Activated CD8-positive, alpha-beta memory T cell treated with anti-CD3 and anti-CD28 coated beads, Interleukin-2, amount 50 U/mL, for 4 hours (primary cell): Measurements from ENCODE around the gene DEXI.
"Not testable (repeated sequence)": the region's sequence is repeated elsewhere in the genome, so short reads cannot be mapped to it uniquely, and the experiment has no call there.

Experiments used
- DNase-seq: peaks from one replicate; pipeline ENCODE4 v3.0.0-alpha.2; 2020

The DEXI gene

DNA sequence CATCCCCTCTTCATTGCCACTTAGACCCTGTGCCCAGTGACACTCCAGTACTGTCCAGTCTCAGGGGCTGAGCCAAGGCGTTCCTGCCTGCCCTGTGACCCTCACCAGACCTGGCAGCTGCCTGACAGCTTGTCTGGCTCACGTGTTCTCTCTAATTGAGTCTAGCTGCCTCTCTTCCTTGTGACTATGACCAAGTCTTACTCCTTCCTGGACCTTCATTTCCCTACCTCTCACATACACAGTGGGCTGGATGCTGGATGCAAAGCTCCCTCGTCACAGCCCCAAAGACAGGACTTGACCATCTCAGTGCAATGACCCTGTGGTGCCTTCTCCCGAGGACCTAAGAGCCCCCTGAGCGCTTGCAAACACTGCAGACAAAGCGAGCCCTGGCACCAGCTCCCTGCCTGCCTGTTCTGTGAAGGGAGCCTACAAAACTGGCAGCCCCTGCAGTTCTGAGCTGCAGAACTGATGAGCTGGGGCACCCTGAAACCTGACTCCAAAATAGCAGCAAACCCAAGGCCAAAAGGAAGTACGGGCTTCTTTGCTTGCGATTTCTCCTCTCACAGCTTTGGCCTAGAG, 1.7 kb downstream of the DEXI start:
- DNase-seq, result no peak

DNA sequence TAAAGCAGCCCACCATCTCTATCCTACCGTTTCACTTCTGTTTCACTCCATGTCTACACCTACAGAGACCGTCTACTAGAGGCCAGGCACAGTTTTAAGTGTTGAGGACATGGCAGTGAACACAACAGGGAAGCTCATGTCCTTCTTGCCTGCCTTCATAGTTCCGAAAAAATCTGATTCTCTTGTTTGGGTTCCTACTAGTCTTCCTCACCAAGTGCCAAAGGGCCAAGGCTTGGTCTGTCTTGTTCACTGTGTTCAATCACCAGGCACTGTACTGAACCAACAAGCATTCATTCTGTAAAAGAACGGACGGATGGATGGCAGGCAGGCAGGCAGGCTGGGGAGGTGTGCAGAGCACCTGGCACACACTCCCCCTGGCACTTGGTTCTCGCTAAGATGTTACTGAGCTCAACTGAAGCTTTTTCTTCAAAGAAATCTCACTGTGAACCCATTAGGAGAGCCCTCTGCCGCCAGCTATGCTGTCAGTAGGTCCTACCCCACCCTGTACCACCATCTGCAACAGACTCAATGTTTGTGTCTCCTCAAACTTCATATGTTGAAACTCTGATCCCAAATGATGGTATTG, 2.5 kb downstream of the DEXI start:
- DNase-seq, result no peak

DNA sequence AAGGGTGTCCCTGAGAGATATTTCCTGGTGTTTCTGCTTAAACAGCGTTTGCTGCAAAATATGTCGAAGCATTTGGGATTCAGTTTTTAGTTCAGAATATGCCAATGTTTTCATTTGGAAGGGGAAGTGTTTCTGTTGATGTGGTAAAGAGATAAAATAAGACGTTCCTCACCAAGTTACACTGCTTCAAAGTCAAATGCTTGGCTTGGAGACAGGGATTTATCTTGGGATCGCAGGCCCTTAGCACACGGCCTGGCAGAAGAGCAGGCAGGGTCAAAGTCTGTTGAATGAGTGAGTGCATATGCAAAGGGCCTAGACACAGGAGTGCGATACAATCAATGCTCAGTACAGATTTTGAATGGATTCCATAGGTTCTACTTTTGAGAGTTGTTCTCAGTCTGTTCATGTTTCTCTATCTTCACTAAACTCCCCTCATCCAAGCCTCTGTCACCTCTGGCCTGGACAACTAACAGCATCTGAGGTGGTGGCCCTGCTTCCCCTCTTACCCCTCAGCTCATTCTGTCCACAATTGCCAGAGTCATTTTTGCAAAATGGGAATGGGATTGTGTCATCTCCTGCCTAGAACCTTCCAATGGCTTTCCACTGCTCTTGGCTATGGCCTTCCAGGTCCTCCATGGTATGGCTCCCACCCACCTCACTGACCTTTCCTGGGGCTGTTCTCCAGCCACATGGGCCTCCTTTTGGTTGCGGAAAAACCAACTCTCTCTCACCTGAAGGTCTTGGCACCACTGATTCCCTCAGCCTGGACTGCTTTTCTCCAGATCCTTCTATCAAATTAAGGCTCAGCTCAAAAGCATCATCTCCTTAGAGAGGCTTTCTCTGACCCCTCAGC, 3.2 kb downstream of the DEXI start:
- DNase-seq, result no peak

DNA sequence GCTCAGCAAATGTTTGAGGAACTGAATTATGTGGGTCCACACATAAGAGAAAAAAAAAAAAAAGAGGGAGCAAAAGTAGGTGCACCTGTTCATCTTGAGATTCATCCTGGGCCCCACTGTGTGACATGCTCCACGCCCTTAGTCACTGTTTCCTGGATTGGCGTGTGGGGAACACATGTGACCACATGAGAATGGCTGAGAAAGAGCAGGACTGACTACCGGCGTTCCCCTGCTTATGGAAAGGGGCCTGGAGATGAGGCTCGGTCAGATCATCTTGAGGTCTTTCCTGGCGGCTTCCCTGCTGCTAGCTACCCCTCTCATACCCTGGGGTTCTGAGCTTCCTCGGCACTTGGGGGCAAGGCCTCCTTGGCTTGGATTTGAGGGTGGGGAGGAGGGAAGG, 3.9 kb downstream of the DEXI start:
- no peak for DNase-seq

DNA sequence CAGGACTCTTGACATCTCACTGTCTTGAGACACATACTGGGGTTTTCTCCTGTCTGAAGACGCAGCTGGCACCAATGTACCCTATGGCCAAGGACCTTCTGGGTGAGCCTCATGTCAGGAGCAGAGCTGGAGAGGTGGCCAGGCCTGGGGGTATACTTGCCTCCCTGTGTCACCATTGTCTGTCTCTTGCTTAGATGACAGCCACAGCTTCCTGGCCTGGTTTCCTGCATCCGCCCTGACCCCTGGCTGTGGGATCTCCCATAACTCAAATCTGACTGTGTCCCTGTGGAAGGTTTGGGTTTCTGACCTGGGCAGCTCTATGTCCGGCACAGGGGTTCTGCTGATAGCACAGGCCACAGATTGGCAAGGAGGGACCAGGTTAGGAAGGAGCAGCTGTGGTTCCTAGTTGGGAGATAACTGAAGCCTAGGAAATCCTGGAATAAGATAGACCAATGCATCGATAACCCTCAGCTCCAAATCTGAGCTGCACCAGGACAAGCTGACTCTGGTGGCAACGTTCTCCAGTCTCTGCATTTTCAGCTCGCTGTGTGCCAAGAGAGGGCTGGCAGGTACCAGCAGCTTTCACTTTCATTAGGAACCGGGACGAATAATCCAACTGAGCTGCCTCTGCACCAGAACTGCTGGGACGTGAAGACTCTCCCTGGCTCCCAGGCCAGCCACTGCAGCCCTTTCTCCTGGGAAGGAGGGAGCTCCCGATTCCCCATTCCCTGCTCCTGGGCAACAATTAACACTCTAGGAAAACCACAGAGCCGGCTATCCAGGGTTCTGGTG, 5.0 kb downstream of the DEXI start:
- no peak for DNase-seq

DNA sequence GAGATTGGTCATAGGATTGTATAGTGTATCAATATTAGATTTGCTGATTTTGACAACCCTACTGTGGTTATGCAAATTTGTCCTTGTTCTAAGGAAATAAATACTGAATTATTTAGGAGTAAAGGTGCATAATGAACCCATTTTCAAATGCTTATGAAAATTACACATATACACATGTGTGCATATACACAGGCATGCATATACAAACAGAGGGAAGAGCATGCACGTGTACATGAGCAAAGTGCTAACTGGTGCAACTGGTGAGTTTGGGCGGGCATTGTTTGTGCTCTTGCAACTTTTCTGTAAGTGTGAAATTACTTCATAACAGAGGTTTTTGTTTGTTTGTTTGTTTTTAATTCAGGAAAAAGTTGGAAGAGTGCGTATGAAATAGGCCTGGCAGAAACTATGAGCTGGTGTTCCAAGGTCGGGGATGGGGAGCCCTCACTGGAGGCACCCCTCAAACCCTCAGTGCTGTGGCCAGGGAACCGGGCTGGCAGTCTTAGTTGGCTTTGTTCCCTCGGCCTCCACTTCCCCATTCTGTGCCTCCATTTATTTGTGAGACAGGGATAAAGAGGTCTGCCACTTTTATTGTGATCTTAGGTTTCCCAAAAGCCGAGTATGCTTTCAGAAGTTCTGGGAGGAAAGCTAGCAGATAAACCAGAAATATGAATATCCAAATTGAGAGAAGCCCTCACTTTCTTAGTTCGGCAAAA, 5.8 kb downstream of the DEXI start:
- no peak for DNase-seq

DNA sequence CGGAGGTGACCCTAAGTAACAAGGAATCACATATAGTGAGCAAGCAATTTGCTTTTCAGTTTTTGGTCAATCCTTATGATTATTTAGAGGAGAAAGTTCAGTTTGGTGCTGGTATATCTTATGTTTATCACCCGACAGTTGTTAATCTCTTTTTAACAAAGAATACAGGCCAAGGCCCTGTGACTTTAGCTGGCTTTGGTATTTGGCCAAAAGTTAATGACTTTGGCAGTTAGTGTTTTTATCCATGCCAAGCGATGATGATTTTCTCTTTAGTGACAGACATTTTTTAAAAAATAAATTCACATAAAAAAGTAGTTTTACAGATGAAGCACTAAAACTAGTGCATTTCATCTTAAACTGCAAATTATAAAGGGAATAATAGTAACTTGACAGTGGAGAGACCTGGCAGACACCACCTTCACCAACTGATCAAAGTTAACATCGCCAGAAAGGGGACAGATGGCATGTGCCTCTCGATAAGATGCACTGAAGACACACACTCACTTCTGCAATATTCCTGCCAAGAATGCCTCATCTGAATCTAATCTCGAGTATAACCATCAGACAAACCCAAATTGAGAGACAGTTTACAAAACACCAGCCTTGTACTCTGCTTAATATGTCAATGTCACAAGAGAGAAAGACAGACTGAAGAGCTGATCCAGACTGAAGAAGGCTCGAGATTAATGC, 6.9 kb downstream of the DEXI start:
- no peak for DNase-seq

DNA sequence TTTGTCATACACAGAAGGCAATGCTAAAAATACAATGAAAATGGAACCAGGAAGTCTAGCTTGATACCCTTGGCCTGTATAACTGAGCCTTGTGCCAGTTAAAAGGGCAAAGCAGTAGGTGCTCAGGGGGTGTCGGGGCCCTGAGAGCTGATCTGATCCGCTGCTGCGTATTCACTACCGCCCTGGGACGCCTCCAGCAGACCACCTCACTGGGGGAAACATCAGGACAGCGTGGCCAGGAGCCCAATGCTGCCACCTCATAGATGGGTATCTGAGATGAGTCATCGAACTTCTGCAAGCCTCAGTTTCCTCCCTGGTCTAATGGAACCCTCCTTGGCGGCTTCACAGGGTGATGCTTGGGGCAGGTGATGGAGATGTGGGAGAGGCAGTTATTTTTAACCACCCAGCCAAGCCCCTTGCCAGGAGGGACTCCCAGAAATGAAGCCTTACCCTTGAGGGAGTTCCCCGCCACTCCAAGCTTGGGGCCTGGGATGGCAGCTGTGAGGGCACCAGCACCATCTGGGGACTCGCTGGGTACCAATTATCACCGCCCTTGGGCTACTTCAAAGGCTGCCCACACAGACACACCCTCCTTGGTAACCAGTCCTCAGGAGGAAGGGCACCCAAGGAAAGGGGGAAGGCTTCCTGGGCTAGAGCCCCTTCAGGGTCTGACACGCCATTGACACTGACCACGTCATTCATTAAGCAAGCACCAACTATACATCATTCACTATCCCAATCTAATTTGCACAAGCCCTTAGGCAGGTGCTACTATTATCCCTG, 7.8 kb downstream of the DEXI start:
- no peak for DNase-seq

DNA sequence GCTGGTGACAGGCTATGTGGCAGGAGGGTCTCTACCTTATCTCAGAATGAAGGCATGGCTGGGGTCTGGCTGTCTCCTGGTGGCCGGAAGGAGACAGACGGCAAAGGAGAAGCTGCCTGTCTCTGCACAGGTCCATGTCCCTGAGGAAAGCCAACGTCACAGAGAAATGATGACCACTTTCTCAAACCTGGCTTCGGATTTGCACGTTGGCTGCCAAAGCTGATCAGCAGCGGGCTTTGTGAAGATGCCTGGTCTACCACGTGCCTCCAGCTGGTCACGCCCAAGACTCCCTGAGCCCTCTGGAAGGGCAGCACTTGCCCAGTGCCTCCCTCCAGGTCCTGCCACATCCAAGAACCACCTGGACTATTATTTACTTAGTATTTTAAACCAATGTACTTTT, 8.4 kb downstream of the DEXI start:
- no peak for DNase-seq

DNA sequence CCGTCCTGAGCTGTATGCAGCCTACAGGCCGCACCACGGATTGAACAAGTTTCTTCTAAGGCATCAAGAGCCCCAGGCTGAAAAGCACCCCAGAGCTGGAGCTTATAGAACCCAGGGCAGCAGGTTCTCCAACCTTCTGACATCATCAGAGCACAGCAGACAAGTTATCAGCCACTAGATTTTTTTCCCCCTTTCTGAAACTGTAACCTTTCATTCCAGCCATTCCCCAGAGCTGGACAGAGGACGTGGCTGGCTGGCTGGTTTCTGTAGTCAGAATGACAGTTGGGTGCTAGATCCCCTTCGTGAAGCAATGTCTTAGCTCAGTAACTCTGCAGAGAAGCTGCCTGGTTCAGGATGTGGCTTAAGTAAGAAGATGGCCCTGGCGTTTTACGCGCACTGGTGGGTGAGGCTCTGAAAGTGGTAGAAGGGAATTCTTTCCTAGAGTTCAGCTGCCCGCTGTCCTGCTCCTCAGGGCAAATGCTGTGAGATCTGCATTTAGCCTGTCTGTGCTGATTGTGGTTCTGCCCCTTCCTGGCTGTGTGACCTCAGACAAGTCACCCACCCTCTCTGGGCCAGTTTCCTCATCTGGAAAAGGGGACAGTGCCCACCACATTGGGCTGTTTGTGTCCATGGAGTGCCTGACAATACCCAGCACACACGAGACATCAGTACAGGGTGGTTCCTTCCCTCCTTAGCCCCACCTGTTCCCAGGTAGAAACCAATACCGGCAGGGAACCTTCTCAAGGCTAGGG, 9.1 kb downstream of the DEXI start:
- no peak for DNase-seq

DNA sequence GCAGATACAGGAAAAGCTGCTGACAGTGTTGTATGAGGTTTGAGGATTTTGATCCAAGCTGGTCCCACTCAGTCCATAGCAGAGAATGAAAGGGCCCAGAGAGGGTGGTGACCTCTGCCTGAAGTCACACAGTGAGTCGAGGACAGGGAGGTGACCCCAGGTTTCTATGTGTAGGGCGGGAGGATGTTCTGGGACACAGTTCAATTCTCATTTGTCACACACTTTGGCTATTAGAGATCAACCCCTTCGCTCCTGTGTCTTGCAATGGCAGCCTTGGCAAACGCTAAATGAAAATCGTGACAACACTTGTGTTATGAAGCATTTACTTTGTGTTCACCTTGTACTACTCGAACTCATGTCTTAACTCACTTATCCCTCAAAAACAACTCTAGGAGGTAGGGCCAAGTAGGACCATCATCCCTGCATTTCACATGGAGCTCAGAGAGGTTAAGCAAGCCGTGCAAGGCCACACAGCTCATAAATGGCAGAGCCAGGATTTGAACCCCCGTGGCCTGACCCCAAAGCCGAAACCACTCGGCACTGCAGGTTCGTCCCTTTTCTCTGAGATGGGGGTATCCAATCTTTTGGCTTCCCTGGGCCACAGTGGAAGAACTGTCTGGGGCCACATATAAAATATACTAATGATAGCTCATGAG, 10.2 kb downstream of the DEXI start:
- no peak for DNase-seq

DNA sequence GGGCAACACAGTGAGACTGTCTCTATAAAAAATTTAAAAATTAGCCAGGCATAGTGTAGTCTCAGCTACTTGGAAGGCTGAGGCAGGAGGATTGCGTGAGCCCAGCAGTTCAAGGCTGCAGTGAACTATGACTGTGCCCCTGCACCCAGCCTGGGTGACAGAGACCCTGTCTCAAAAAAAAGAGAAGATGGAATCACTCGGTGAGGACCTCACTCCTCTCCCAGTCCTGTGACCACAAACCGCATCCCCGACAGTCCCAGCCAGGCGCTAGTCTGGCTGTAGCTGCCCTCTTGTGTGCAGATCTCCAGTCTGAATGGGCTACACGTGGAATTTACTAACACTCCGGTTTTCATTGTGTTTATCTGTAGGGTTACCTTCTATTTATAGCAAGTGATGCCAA, 11.1 kb downstream of the DEXI start:
- DNase-seq, result no peak

DNA sequence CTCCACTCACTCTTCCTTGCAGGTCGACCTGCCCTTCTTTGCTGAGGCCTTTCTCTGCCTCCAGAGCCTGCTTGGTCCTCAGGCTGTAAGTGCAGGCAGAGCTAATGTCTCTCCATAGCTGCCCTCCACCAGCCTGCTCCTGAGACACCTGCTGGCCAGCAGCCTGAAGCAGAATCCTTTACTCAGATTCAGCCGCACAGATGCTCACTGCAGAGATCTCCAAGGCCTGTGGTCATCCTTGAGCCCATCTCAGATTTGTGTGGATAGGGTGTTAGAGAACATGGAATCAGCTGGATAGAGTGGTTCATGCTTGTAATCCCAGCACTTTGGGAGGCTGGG, 11.5 kb downstream of the DEXI start:
- no peak for DNase-seq

DNA sequence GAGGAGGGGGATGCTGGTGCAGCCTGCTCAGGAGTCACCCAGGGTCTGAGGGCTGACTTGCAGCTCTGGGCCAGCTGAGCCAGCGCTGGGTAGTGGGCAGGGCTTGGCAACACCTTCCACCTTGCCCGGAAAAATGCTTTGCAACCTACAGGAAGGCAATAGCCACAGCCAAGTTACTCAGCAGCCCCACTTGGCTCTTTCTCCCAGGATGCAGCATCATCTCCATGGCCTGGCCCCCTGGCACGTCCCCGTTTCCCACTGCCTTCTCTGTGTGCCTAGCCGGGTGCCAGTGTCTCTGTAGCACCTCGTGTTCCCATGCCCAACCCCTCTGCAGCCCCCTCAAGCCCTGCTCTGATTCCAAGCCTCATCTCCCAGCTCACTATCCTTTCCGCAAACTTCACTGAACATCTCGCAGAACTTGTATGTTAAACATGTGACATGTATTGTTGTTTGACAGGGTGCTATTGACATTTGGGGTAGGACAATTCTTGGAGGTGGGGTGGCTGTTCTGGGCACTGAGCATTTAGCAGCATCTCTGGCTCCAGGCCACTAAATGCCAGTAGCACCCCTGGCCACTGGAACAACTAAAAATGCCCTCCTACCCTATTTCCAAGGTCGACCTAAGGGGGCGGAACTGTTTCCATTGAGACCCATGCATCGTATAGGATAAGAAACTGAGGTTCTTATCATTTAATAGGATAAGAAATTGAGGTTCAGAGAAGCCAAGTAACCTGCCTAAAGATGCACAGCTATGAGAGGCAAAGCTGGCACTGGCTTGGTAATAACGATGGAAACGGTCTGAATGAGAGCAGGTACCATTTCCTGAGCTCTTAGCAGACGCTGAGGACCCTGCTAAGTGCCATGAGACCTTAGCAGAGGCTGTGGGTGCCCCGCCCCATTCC, 12.2 kb downstream of the DEXI start:
- DNase-seq, result no peak

DNA sequence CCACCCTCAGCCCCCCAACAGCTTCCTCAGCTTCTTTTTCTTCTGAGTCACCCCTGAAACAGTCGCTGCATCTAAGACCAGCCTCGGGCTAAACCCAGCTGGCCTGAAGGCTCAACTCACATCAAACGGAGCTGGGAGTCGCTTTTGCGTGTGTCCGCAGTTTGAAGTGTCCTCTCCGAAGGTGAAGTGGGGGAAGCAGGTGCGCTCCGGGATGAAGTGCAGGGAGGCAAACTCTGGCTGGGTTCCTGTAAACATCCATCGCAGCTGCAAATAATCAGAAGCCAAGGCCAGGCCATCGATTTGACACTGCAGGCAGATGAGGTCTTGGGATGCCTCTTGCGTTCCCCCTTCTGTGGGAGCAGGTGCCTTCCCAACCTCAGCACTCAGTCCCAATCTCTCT, 13.2 kb downstream of the DEXI start:
- DNase-seq, result not testable (repeated sequence)

DNA sequence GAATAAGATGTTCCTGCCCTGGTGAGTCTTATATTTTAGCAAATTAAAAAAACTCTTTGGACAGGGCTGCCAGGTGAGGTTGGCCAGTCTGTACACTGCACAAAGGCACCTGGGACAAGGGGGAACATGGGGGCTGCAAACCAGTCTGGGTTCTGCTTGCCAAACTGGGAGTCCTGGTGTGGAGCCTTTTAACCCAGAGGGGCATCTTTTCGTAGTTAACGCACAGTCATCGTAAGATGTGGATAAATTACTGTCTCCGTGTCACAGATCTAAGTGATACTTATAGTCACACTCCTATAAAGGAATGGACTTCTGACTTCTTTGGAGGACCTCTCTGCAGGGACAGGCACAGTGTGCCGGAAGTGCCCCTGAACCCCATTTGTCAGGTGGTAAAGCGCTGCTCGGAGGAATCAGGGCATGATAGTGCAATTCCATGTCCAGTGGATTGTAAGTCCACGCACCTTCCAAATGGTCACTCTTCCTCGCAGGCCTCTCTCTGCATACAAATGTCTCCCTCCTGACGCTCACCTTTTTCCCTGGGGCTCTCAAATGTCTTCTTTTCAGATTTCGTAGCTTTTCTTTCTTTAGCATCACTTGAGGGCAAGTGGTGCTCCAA, 14.7 kb downstream of the DEXI start:
- DNase-seq, result no peak

DNA sequence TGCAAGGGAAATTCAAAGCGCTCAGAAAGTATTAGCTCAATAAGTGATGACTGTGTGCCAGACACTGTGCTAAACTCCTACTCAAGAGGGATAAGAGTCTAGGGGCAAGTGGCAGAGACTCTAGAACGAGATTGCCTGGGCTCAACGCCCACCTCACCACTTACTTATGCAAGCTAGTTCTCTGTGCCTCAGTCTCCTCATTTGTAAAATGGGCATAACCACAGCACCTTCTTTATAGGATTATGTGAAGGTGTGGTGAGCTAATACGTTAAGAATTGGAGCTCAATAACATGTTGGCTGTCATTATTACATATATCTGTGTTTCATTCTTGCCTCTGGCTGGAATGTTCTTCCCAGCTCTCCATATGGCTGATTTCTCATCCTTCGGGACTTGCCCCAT, 15.4 kb downstream of the DEXI start:
- DNase-seq, result no peak

DNA sequence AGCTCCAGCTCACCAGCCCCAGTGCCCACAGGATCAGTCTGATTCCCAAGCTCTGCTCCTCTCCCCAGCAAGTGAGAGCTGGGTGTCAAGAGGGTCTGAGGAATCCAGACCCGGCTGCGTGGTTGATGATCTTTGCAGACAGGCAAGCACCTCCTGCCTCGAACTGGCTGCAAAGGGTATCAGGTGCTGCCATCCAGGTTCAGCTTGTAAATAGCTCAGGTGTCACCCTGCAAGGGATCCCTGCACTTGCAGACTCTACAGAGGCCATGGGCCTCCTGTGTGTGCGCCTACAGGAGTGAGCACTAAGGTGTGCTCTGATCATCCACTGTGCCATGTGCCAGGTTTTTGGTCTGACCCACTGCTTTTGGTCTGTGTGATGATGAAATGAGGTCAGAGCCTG, 16.2 kb downstream of the DEXI start:
- DNase-seq, result no peak

DNA sequence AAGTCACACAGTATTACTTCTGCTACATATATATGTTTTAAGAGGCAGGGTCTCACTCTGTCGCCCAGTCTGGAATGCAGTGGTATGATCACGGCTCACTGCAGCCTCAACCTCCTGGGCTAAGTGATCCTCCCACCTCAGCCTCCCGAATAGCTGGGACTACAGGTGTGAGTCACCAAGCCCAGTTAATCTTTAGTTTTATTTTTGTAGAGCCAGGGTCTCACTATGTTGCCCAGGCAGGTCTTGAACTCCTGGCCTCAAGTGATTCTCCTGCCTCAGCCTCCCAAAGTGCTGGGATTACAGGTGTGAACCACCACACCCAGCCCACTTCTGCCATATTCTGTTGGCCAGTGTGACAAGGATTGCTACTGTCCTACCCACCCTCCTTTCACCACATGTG, 17.0 kb downstream of the DEXI start:
- DNase-seq, result not testable (repeated sequence)
